ENCODE results near the gene ASGR2. TPM values are rescaled to one million over a fixed set of nuclear protein-coding genes. Genes with fewer than 3 reads are reported as not detected.
"Not testable (repeated sequence)": the region's sequence is repeated elsewhere in the genome, so short reads cannot be mapped to it uniquely, and the experiment has no call there.

Gene ASGR2
- total RNA-seq, 1 donor = 12.9 TPM

GRCh38 chr17:7095625-7096024 lies 19.0 kb downstream of the ASGR2 start:
- no peaks in the 10 kb centered on the region for H3K9me3 ChIP-seq (ENCODE audit: low read depth, low read length)
- H3K27me3 ChIP-seq (ENCODE audit: insufficient read depth, low read length) = no peaks in the 10 kb centered on the region
- H3K4me3 ChIP-seq (ENCODE audit: low read length) = no peak overlapping the region
- H3K4me1 ChIP-seq (ENCODE audit: insufficient read depth, low read length) = peaks cover 74% of the 10 kb centered on the region

DNA sequence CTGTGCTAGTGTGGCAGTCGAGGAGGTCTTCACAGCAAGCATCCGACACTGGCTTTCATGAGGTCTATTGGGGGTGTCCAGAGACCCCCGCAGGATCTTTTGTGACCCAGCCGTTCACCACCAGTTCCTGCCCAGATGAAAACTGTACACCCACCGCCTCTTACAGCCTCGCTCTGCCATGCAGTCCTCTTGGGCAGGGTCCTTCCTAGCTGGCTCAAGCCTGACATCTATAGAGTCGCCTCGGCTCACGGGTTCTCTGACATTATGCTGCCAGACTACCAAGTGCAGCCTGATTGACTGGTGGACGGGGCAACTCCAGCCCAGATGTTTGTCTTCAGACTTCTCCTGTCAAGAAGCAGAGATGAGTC lies 20.0 kb downstream of the ASGR2 start:
- Histone ChIP-seq H3K4me3 (ENCODE audit: low read length) (no peak overlapping the region), H3K9me3 (ENCODE audit: low read depth, low read length) (no peaks in the 10 kb centered on the region), H3K27me3 (ENCODE audit: insufficient read depth, low read length) (no peaks in the 10 kb centered on the region), H3K4me1 (ENCODE audit: insufficient read depth, low read length) (peaks cover 72% of the 10 kb centered on the region)

DNA sequence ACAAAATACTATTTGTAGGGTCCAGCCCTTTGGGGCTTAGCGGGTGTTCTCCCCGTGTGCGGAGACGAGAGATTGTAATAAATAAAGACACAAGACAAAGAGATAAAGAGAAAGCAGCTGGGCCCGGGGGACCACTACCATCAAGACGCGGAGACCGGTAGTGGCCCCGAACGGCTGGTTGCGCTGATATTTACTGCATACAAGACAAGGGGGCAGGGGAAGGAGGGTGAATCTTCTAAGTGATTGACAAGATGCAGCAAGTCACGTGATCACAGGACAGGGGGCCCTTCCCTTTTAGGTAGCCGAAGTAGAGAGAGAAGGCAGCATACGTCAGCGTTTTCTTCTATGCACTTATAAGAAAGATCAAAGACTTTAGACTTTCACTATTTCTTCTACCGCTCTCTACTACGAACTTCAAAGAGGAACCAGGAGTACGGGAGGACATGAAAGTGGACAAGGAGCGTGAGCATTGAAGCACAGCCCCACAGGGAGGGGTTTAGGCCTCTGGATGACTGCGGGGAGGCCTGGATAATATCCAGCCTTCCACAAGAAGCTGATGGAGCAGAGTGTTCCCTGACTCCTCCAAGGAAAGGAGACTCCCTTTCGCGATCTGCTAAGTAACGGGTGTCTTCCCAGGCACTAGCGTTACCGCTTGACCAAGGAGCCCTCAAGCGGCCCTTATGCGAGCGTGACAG lies 23.2 kb downstream of the ASGR2 start:
- H3K27me3 ChIP-seq (ENCODE audit: insufficient read depth, low read length); H3K4me3 ChIP-seq (ENCODE audit: low read length); H3K9me3 ChIP-seq (ENCODE audit: low read depth, low read length): not testable (repeated sequence)
- H3K4me1 ChIP-seq (ENCODE audit: insufficient read depth, low read length) = peaks cover 46% of the 10 kb centered on the region

DNA sequence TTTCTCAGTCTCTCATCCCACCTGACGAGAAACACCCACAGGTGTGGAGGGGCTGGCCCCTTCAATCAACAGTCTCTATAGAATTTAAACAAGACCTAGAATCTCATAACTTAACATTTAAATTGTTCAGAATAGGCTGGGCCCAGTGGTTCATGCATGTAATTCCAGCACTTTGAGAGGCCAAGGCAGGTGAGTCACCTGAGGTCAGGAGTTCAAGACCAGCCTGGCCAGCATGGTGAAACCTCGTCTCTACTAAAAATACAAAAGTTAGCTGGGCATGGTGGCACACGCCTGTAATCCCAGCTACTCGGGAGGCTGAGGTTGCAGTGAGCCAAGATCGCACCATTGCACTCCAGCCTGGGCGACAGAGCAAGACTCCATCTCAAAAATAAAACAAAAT lies 25.1 kb downstream of the ASGR2 start:
- H3K9me3 ChIP-seq (ENCODE audit: low read depth, low read length); H3K4me3 ChIP-seq (ENCODE audit: low read length); H3K27me3 ChIP-seq (ENCODE audit: insufficient read depth, low read length): not testable (repeated sequence)
- peaks cover 30% of the 10 kb centered on the region for H3K4me1 ChIP-seq (ENCODE audit: insufficient read depth, low read length)

GRCh38 chr17:7088442-7088841 lies 26.2 kb downstream of the ASGR2 start:
- peaks cover 30% of the 10 kb centered on the region for H3K4me1 ChIP-seq (ENCODE audit: insufficient read depth, low read length)
- not testable (repeated sequence) for H3K27me3 ChIP-seq (ENCODE audit: insufficient read depth, low read length); H3K9me3 ChIP-seq (ENCODE audit: low read depth, low read length); H3K4me3 ChIP-seq (ENCODE audit: low read length)

DNA sequence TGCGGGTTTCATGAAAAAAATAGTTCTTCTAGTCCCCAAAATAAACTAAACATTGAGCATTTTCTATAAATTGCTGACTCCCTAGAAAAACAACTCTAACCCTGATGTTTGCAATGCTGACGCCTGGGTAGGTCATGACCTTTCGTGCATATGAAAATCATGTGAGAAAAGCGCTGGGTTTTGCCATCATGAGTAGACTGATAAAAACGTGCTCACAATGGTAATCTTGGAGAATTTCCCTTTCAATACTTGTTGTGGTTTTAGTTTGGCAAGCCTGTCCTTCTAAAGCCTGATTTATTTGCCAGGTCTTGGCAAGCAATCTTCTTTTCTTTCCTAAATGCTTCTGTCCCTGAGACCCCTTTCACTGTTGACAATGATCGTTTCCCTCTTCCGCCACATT lies 30.5 kb downstream of the ASGR2 start:
- Histone ChIP-seq H3K4me1 (ENCODE audit: insufficient read depth, low read length) (peaks cover 44% of the 10 kb centered on the region), H3K9me3 (ENCODE audit: low read depth, low read length) (no peaks in the 10 kb centered on the region), H3K4me3 (ENCODE audit: low read length) (no peak overlapping the region), H3K27me3 (ENCODE audit: insufficient read depth, low read length) (no peaks in the 10 kb centered on the region)

- Histone ChIP-seq H3K27me3 (ENCODE audit: insufficient read depth, low read length) (no peaks in the 10 kb centered on the region), H3K4me3 (ENCODE audit: low read length) (no peak overlapping the region), H3K9me3 (ENCODE audit: low read depth, low read length) (no peaks in the 10 kb centered on the region), H3K4me1 (ENCODE audit: insufficient read depth, low read length) (peaks cover 44% of the 10 kb centered on the region)
Observed at GRCh38 chr17:7083592-7083991, 31.0 kb downstream of the ASGR2 start.

- H3K27me3 ChIP-seq (ENCODE audit: insufficient read depth, low read length) = no peaks in the 10 kb centered on the region
- peaks cover 44% of the 10 kb centered on the region for H3K4me1 ChIP-seq (ENCODE audit: insufficient read depth, low read length)
- H3K4me3 ChIP-seq (ENCODE audit: low read length) = no peak overlapping the region
- no peaks in the 10 kb centered on the region for H3K9me3 ChIP-seq (ENCODE audit: low read depth, low read length)
Observed at GRCh38 chr17:7081341-7082062, 33.1 kb downstream of the ASGR2 start.

DNA sequence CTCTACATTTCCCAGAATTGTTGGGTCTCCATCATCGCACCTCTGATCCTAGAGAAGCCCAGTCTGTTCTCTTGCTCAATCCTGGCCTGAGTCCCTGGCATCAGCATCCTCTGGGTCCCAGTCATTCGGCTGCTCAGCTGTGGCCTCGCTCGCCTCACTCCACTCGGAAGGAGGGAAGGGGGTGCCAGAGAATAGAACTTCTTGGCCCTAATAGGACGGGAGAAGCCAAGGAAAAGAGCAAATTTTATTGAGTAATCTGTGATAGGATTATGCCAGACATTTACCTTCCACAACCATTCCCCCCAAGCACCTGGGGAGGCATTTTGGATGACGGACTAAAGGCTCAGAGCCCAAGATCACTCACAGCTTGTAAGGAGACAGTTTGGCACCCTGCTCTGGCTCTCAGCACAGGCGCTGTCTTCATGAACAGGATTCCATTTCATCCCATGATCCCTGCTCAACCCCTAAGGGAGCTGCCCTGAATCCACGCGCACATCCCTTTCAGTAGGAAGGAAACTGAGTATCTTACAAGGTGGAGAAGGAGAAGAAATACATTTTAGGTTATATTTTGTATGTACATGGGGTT lies 34.1 kb downstream of the ASGR2 start:
- H3K9me3 ChIP-seq (ENCODE audit: low read depth, low read length) = no peaks in the 10 kb centered on the region
- H3K27me3 ChIP-seq (ENCODE audit: insufficient read depth, low read length) = no peaks in the 10 kb centered on the region
- no peak overlapping the region for H3K4me3 ChIP-seq (ENCODE audit: low read length)
- peaks cover 44% of the 10 kb centered on the region for H3K4me1 ChIP-seq (ENCODE audit: insufficient read depth, low read length)

DNA sequence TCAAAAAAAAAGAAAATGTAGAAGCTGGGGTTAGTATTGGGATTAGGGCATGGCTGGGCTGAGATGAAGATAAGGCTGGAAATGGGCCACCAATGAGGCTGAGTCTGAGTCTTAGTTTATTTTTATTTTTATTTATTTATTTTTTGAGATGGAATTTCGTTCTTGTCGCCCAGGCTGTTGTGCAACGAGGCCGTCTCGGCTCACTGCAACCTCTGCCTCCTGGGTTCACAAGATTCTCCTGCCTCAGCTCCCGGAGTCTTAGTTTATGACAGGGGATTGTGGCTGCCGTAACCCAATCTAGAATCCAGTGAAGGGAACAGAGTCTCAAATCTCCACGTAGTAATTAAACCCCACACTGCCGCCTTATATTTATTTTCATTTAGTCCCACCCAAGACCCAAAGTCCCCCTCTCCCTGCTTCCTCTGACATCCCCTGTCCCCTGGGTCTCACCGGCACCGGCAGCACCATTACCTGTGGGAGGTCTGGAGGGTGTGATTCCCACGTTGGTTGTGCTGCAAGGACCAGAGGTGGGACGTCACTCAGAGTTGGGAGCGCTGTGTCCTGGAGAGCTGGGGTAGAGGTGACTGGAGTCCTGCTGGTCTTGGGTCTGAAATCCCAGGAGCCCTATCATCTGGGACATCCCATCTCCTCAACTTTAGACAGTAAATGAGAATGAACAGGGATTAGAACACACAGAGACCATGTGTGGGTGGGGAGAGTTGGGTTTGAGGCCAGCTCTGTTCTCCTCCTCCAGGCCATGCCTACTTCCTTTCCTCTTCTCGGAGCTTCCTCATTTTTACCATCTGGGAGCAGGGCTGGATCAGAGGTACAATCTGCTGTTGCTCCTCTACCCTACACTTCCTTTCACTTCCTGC lies 34.8 kb downstream of the ASGR2 start, which contains the start of gene CLEC10A:
TSS of gene CLEC10A (minus strand) at position 671 of the 875 bp plus-strand sequence. CDS start 1,439 bp downstream, outside the sequence.
- no peaks in the 10 kb centered on the region for H3K9me3 ChIP-seq (ENCODE audit: low read depth, low read length)
- H3K4me1 ChIP-seq (ENCODE audit: insufficient read depth, low read length) = peaks cover 44% of the 10 kb centered on the region
- peak within 1 kb of the TSS; percentile 15 for H3K4me3 ChIP-seq (ENCODE audit: low read length)

DNA sequence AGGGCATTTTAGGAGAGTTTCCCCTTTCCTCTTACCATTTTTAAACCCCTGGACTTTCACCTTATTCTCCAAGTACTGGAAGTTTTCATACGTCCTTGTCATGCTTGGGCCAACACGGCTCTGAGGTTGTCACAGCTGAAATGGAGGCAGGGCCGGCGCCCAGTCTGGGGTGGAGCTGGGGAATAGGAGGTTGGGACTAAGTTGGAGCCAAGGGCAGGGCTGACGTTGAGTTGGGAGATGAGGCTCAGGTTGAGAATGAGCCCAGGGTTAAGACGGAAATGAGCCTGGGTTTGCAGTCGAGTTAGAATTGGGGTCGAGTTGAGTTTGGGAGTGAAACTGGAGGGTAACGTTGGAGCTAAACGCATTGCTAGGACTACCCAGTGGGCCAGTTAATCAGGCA lies 35.9 kb downstream of the ASGR2 start:
- Histone ChIP-seq H3K4me3 (ENCODE audit: low read length) (no peak overlapping the region), H3K27me3 (ENCODE audit: insufficient read depth, low read length) (no peaks in the 10 kb centered on the region), H3K9me3 (ENCODE audit: low read depth, low read length) (no peaks in the 10 kb centered on the region), H3K4me1 (ENCODE audit: insufficient read depth, low read length) (peaks cover 33% of the 10 kb centered on the region)

More for the DNA sequence above, 34.8 kb downstream of the ASGR2 start, which contains the start of gene CLEC10A:
- H3K27me3 ChIP-seq (ENCODE audit: insufficient read depth, low read length) = no peaks in the 10 kb centered on the region

- H3K4me1 ChIP-seq (ENCODE audit: insufficient read depth, low read length) = peaks cover 28% of the 10 kb centered on the region
- no peaks in the 10 kb centered on the region for H3K27me3 ChIP-seq (ENCODE audit: insufficient read depth, low read length)
- no peaks in the 10 kb centered on the region for H3K9me3 ChIP-seq (ENCODE audit: low read depth, low read length)
- no peak overlapping the region for H3K4me3 ChIP-seq (ENCODE audit: low read length)
Observed at GRCh38 chr17:7077911-7078546, 36.6 kb downstream of the ASGR2 start.

GRCh38 chr17:7074931-7075330 lies 39.7 kb downstream of the ASGR2 start:
- no peaks in the 10 kb centered on the region for H3K9me3 ChIP-seq (ENCODE audit: low read depth, low read length)
- no peak overlapping the region for H3K4me3 ChIP-seq (ENCODE audit: low read length)
- peaks cover 11% of the 10 kb centered on the region for H3K4me1 ChIP-seq (ENCODE audit: insufficient read depth, low read length)
- H3K27me3 ChIP-seq (ENCODE audit: insufficient read depth, low read length) = no peaks in the 10 kb centered on the region

GRCh38 chr17:7072406-7072805 lies 42.2 kb downstream of the ASGR2 start:
- Histone ChIP-seq H3K27me3 (ENCODE audit: insufficient read depth, low read length) (no peaks in the 10 kb centered on the region), H3K4me1 (ENCODE audit: insufficient read depth, low read length) (peaks cover 4% of the 10 kb centered on the region), H3K9me3 (ENCODE audit: low read depth, low read length) (no peaks in the 10 kb centered on the region), H3K4me3 (ENCODE audit: low read length) (no peak overlapping the region)
